ENCODE measurements around the gene CMIP.

- TF ChIP-seq, protein P1, sequence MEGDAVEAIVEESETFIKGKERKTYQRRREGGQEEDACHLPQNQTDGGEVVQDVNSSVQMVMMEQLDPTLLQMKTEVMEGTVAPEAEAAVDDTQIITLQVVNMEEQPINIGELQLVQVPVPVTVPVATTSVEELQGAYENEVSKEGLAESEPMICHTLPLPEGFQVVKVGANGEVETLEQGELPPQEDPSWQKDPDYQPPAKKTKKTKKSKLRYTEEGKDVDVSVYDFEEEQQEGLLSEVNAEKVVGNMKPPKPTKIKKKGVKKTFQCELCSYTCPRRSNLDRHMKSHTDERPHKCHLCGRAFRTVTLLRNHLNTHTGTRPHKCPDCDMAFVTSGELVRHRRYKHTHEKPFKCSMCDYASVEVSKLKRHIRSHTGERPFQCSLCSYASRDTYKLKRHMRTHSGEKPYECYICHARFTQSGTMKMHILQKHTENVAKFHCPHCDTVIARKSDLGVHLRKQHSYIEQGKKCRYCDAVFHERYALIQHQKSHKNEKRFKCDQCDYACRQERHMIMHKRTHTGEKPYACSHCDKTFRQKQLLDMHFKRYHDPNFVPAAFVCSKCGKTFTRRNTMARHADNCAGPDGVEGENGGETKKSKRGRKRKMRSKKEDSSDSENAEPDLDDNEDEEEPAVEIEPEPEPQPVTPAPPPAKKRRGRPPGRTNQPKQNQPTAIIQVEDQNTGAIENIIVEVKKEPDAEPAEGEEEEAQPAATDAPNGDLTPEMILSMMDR (IDR thresholded peaks at IDR 0.05): no peak
- no peak for TF ChIP-seq POLR2A (IDR thresholded peaks at IDR 0.05)
Measured at GRCh38 chr16:81731649-81732048, 287.0 kb downstream of the CMIP start.

All from esophagus squamous epithelium (tissue), 4 donors.